SK-MEL-5 (cell line): ENCODE data around the gene ACTL7A. TPM values are rescaled to one million over a fixed set of nuclear protein-coding genes. Genes with fewer than 3 reads are reported as not detected.
"Not testable (repeated sequence)": the region's sequence is repeated elsewhere in the genome, so short reads cannot be mapped to it uniquely, and the experiment has no call there.

Experiments used
- DNase-seq: peaks from one replicate; pipeline ENCODE4 v3.0.0-alpha.2; 2016; ENCODE audit warnings: low read depth, low spot score
- in situ Hi-C: cut with HindIII; loops from 2 replicates; pipeline ENCODE4 v1.10.0; 2016; ENCODE audit warnings: low sequenced_read_pairs, high pct_unique_total_duplicates, low pct_unique_long_range_greater_than_20kb
- small RNA-seq, 2 experiments: library from RNA; depleted of rRNA; stranded (forward); fragments of <200 nt; gene quantifications; one replicate each; pipeline ENCODE3, GENCODE V24; 2014
- total RNA-seq: library from RNA; depleted of rRNA; stranded (reverse); fragments of >200 nt; shearing (Covaris generic); gene quantifications from 2 replicates; pipeline ENCODE4 v1.2.3, GENCODE V29; 2014; rRNA removed

ACTL7A gene
- total RNA-seq, 1 experiment from 2014 or later, result not detected

DNA sequence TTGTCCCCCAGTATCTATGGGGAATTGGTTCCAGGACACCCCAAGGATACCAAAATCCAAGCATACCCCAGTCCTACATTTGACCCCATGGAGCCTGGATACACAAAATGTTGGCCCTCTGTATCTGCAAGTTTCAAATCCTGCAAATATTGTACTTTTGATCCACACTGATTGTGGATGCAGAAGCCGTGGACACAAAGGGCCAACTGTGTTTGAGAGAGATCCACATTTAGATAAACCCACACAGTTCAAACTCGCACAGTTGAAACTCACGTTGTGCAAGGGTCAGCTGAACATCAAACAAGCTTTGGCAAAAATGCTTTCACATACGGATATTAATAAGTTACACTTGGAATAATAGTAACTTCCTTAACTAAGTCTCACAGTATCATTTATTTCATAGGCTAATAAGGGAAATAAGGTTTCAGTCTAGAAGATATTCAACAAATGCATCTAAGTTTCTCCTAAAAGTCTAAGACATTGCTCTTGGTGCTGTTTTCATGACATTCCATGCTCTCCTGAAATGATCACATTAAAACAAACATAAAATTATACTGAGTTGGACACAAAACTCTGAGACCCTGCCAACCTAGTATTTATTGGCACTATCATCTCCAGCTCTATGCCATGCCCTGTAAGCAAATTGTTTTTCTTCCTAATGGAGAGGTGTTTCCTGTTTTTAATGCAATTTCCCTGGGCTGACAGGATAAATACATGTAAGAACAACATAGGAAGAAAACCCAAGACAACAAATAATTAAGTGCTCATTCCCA lies 32.3 kb downstream of the ACTL7A start:
- in situ Hi-C loops, result no loop called here
- no peak for DNase-seq

DNA sequence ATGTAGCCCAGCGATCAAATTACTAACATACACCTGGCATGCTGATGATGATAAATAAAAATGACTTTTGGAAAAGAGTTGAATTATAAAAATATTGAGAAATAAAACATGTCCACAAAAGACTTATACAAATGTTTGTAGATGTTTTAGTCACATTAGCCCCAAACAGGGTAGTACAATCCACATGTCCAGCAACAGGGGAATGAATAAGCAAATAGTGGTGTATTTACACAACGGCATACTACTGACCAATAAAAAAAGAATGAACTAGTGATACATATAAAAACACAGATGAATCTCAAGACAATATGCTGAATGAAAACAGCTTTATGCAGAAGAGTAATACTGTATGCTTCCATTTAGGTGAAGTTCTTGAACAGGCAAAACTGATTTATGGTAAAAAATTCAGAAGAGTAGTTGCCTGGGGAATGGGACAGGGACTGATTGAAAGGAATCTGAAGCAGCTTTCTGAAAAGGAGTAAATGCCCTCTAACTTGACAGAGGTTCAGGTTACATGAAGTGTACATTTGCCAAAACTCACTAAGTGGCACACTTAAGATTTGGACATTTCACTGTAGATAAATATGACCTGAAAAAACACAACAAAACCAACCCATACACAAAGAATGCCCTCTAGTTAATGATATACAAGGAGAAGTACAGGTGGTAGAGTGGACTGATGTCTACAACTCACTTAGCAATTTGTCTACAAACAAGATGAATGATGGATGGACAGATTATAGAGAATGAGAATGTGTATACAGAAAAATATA lies 35.4 kb downstream of the ACTL7A start:
- no peak for DNase-seq
- in situ Hi-C loops, result no loop called here

DNA sequence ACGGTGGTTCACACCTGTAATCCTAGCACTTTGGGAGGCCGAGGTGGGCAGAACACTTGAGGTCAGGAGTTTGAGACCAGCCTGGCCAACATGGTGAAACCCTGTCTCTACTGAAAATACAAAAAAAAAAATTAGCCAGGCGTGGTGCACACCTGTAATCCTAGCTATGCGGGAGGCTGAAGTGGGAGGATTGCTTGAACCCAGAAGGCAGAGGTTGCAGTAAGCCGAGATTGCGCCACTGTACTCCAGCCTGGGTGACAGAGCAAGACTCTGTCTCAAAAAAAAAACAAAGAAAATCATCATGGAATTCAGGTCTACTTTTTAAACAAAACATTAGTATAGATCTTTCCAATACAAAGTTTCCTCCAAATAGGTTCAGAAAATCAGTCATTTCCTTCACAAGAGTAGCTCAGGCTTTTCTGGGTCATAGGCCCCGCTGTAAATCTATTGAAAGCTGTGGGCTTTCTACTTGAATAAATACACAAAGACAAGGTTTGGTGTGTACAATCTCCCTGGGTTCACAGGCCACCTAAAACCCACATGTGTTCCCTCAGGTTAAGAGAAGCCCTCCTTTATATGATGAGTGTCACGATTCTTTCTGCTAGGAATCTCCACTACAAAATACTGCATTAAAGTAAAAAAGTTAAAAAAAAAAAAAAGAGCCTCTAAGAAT lies 37.1 kb downstream of the ACTL7A start:
- in situ Hi-C loops, DNase-seq: not testable (repeated sequence)

GRCh38 chr9:108900176-108900575 lies 38.1 kb downstream of the ACTL7A start:
- in situ Hi-C loops, result no loop called here
- no peak for DNase-seq

- in situ Hi-C loops, result no loop called here
- DNase-seq, result no peak
These were observed 41.5 kb downstream of the ACTL7A start for GRCh38 chr9:108903420-108904103.

DNA sequence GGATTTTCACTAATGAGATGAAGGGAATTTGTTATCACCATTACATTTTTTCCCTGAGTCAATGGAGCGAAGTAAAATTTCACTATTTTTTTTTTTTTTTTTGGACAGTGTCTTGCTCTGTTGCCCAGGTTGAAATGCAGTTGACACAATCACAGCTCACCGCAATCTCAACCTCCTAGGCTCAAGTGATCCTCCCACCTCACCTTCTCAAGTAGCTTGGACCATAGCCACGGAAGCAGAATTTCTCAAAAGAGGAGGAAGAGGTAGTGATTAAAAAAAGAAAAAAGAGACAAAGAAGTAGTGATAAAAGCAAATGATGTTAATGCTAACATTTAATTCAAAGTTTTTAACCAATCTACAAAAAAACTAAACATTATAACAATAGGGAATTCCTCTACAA lies 42.1 kb downstream of the ACTL7A start:
- in situ Hi-C loops, result no loop called here

DNA sequence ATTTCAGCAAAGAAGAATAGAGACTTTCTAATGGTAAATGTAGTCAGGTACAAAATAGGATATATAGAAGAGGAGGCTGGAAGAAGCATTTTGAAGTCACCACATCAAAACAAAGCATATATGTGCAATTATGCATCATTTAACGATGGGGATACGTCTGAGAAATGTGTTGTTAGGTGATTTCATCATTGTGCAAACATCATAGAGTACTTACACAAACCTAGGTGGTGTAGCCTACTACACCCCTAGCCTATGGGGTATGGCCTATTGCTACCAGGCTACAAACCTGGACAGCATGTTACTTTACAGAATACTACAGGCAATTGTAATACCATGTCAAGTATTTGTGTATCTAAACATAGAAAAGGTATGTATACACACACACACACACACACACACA lies 43.4 kb downstream of the ACTL7A start:
- DNase-seq, result no peak
- in situ Hi-C loops, result no loop called here

More for the DNA sequence above, 42.1 kb downstream of the ACTL7A start:
- no peak for DNase-seq

GRCh38 chr9:108910402-108910801 lies 48.3 kb downstream of the ACTL7A start:
- DNase-seq, result no peak
- in situ Hi-C loops, result no loop called here

GRCh38 chr9:108910914-108911313 lies 48.8 kb downstream of the ACTL7A start:
- no peak for DNase-seq
- in situ Hi-C loops, result no loop called here

GRCh38 chr9:108911820-108912219 lies 49.8 kb downstream of the ACTL7A start:
- no peak for DNase-seq
- in situ Hi-C loops, result no loop called here

Small RNA genes lying within 50 kb of the gene (small RNA-seq; reads per million reads assigned to genes)
- gene AL359692.1, result 0 reads per million in 2 experiments

Other genes starting within 250 kb of the ACTL7A start
- gene ACTL7B, start 6.3 kb upstream of the ACTL7A start, total RNA-seq, result not detected in 2 replicates
- 38.7 and 39.2 TPM in 2 replicates for gene ELP1, start 71.9 kb downstream of the ACTL7A start, total RNA-seq
- gene ABITRAM, start 72.1 kb downstream of the ACTL7A start, total RNA-seq, result 11.8 and 14.1 TPM in 2 replicates
- 58.8 and 61.6 TPM in 2 replicates for gene CTNNAL1, start 151.2 kb downstream of the ACTL7A start, total RNA-seq